ENCODE data around the gene OBSL1.

DNA sequence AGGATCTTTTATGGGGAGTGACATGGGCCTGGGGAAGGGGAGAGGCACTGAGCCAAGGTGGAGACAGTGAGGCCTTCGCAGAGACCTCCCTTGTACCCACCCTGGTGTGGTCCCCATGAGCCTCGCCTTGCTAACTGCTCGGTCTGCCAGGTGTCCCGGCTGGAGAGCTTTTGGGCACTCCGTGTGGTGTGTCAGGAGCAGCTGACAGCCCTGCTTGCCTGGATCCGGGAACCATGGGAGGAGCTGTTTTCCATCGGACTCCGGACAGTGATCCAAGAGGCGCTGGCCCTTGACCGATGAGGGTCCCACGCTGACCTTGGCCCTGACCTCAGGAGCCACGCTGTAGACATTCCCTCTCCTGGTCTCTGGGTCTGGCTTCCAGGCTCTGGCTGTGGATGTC is 44.6 kb upstream of the OBSL1 start:
- no peak for TF ChIP-seq TAF1 (IDR thresholded peaks at IDR 0.05; ENCODE audit: low read depth, low read length)
- no peak for TF ChIP-seq POLR2A (IDR thresholded peaks at IDR 0.05; ENCODE audit: low read depth, low read length)
- no peak for TF ChIP-seq POLR2AphosphoS5 (IDR thresholded peaks at IDR 0.05; ENCODE audit: low read depth, low read length)
- TF ChIP-seq PAX5 (IDR thresholded peaks at IDR 0.05; ENCODE audit: insufficient read depth, low read length, severe bottlenecking): no peak
- TF ChIP-seq SPI1 (IDR thresholded peaks at IDR 0.05; ENCODE audit: low read depth, low read length): no peak
- no peak for TF ChIP-seq POU2F2 (IDR thresholded peaks at IDR 0.05; ENCODE audit: low read depth, low read length)

Data from GM12891 (cell line).